Sigmoid colon (tissue), 7 donors: ENCODE results near the gene LRRC8D. TPM values are rescaled to one million over a fixed set of nuclear protein-coding genes. Genes with fewer than 3 reads are reported as not detected.

ENCODE experiments used
- DNase-seq: peaks from one replicate; pipeline ENCODE4 v3.0.0-alpha.2; 2019
- H3K27ac ChIP-seq, 4 donors: fragments of 200-600 bp; sonication (generic); one replicate each; pipeline ENCODE4 v1.5.1; 2016 to 2019; ENCODE audit warnings: mild to moderate bottlenecking in 1 of 4
- H3K27me3 ChIP-seq, 3 donors: fragments of 200-600 bp; sonication (generic); one replicate each; pipeline ENCODE4 v1.5.1; 2019; ENCODE audit warnings: mild to moderate bottlenecking in 1 of 3
- H3K36me3 ChIP-seq, 4 donors: fragments of 200-600 bp; sonication (generic); one replicate each; pipeline ENCODE4 v1.5.1; 2016 to 2019
- H3K4me1 ChIP-seq, 4 donors: fragments of 200-600 bp; sonication (generic); one replicate each; pipeline ENCODE4 v1.5.1; 2017 to 2019
- H3K4me3 ChIP-seq, 4 donors: fragments of 200-600 bp; sonication (generic); one replicate each; pipeline ENCODE4 v1.5.1; 2017 to 2019; ENCODE audit warnings: mild to moderate bottlenecking in 2 of 4, moderate library complexity in 1 of 4
- H3K9me3 ChIP-seq, 4 donors: fragments of 200-600 bp in 3 of 4; sonication (generic) in 3 of 4; one replicate each; pipeline versions ENCODE4 v1.5.1 to v1.6.1; 2013 to 2019
- EP300 ChIP-seq, 4 donors: sonication (generic); formaldehyde crosslinking; IDR thresholded peaks; one replicate each; pipeline ENCODE4 v1.6.1; 2017; ENCODE audit warnings: antibody characterized with exemption in 4 of 4
- POLR2A ChIP-seq, 2 donors: fragments of 450-650 bp; IDR thresholded peaks; one replicate each; pipeline ENCODE4 v1.6.1; 2016; ENCODE audit warnings: antibody characterized with exemption in 2 of 2, mild to moderate bottlenecking in 2 of 2, moderate library complexity in 2 of 2
- POLR2AphosphoS5 ChIP-seq, 4 donors: sonication (generic); formaldehyde crosslinking; IDR thresholded peaks; one replicate each; pipeline ENCODE4 v1.6.1; 2017; ENCODE audit warnings: antibody characterized with exemption in 4 of 4
- WGBS, 2 donors: extraction: QIAGEN DNeasy Blood & Tissue Kit; methylation state at CpG; one replicate each; pipeline ENCODE4 v1.1.7; 2013; 5-methylcytosine and 5-hydroxymethylcytosine counted together
- intact Hi-C: fragments of 100-400 bp; cut with DNase I; formaldehyde crosslinking; loops from one replicate; pipeline ENCODE4 v1.15.1; 2023
- polyA plus RNA-seq, 3 donors: library from polyadenylated mRNA; stranded (reverse); fragments of 200-250 nt; gene quantifications; one replicate each; pipeline ENCODE4 v1.2.3, GENCODE V29; 2013
- total RNA-seq, 4 donors: library from RNA; depleted of rRNA; stranded (reverse); fragments of >200 nt; gene quantifications; one replicate each; pipeline ENCODE4 v1.1.0, GENCODE V29; 2016
- TF ChIP-seq, protein P1 (sequence below), 4 experiments: fragments of 450-650 bp in 3 of 4; fragments of 200-600 bp in 1 of 4; IDR thresholded peaks; one replicate each; pipeline ENCODE4 v1.5.1; 2016 to 2019; ENCODE audit warnings: antibody characterized with exemption in 4 of 4, mild to moderate bottlenecking in 3 of 4, moderate library complexity in 2 of 4
- donor health status: healthy with polysubstance abuse.
- donor health status: Bipolar disorder and iron deficiency.
- donor health status: healthy.

LRRC8D gene
- total and polyA plus RNA-seq, 7 donors: 6.0 to 21.2 (median 9.3) TPM

DNA sequence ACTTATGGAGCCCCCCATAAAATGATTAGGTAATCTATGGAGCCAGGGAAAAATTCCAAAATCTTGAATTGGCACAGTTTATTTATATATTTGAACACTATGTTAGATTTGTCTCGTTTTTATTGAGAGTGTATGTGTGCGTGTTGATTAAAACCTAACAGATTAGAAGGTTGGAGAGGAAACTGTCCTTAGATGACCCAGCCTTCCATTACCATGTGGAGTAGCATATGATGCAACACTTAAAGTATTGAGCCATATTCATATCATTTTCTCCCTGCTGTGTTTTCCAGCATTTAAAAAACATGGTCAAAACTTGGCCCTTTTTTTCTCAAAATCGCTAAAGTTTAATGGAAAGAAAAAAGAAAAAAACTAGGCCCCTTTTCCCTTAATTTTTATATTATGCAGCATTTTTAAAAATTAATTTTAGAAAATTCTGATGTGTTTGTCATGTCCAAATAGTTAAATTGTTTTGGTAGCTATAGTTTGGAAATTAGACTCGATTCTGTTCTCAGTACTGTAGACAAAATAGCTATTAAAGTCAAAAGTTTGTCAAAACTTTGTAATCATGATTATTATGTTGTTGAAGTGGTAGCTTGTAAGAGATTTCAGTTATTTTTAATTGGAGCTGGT lies 2.3 kb downstream of the LRRC8D start:
- Histone ChIP-seq H3K36me3 (no peaks in the 10 kb centered on the region), H3K4me3 (no peak overlapping the region), H3K9me3 (no peaks in the 10 kb centered on the region), H3K27ac (peak overlapping the region in 1 of 4 donors; percentile 16), H3K4me1 (peaks cover 0 to 27% (median 24%) of the 10 kb centered on the region in 4 donors), H3K27me3 (no peaks in the 10 kb centered on the region)
- 58 to 70% methylated on average over 4 of the region's 4 CpGs for whole genome bisulfite sequencing, 2 donors
- peak in 1 of 4 donors; percentile 15 for TF ChIP-seq POLR2AphosphoS5 (IDR thresholded peaks at IDR 0.05)
- no peak for TF ChIP-seq EP300 (IDR thresholded peaks at IDR 0.05)
- DNase-seq: no peak
- intact Hi-C loops: no loop called here

- intact Hi-C loops: no loop called here
- H3K4me1 ChIP-seq: peaks cover 0 to 27% (median 24%) of the 10 kb centered on the region in 4 donors
- H3K36me3 ChIP-seq: no peaks in the 10 kb centered on the region
- no peaks in the 10 kb centered on the region for H3K27me3 ChIP-seq
- WGBS, 2 donors: 62 to 66% methylated on average over 6 of the region's 6 CpGs
- TF ChIP-seq, protein P1, sequence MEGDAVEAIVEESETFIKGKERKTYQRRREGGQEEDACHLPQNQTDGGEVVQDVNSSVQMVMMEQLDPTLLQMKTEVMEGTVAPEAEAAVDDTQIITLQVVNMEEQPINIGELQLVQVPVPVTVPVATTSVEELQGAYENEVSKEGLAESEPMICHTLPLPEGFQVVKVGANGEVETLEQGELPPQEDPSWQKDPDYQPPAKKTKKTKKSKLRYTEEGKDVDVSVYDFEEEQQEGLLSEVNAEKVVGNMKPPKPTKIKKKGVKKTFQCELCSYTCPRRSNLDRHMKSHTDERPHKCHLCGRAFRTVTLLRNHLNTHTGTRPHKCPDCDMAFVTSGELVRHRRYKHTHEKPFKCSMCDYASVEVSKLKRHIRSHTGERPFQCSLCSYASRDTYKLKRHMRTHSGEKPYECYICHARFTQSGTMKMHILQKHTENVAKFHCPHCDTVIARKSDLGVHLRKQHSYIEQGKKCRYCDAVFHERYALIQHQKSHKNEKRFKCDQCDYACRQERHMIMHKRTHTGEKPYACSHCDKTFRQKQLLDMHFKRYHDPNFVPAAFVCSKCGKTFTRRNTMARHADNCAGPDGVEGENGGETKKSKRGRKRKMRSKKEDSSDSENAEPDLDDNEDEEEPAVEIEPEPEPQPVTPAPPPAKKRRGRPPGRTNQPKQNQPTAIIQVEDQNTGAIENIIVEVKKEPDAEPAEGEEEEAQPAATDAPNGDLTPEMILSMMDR (IDR thresholded peaks at IDR 0.05): no peak
- no peaks in the 10 kb centered on the region for H3K9me3 ChIP-seq
- no peak overlapping the region for H3K4me3 ChIP-seq
- DNase-seq: no peak
- H3K27ac ChIP-seq: peak overlapping the region in 1 of 4 donors; percentile 16
These were observed 3.0 kb downstream of the LRRC8D start for GRCh38 chr1:89823679-89824292.

GRCh38 chr1:89826594-89826993 lies 5.8 kb downstream of the LRRC8D start:
- Histone ChIP-seq H3K4me3 (no peak overlapping the region), H3K9me3 (no peaks in the 10 kb centered on the region), H3K27ac (no peak overlapping the region), H3K4me1 (peaks cover 0 to 19% (median 18%) of the 10 kb centered on the region in 4 donors), H3K36me3 (no peaks in the 10 kb centered on the region), H3K27me3 (no peaks in the 10 kb centered on the region)
- intact Hi-C loops: no loop called here
- DNase-seq: no peak
- WGBS, 2 donors: 49% methylated on average over 3 of the region's 3 CpGs
- TF ChIP-seq EP300 (IDR thresholded peaks at IDR 0.05) (no peak), POLR2A (IDR thresholded peaks at IDR 0.05) (no peak)

- Histone ChIP-seq H3K4me3 (no peak overlapping the region), H3K36me3 (no peaks in the 10 kb centered on the region), H3K27ac (no peak overlapping the region), H3K9me3 (no peaks in the 10 kb centered on the region), H3K27me3 (no peaks in the 10 kb centered on the region), H3K4me1 (peaks cover 0 to 12% (median 10%) of the 10 kb centered on the region in 4 donors)
- no peak for DNase-seq
- TF ChIP-seq EP300 (IDR thresholded peaks at IDR 0.05): no peak
- TF ChIP-seq POLR2AphosphoS5 (IDR thresholded peaks at IDR 0.05): no peak
- no peak for TF ChIP-seq POLR2A (IDR thresholded peaks at IDR 0.05)
- TF ChIP-seq, protein P1 (IDR thresholded peaks at IDR 0.05): no peak
- intact Hi-C loops: no loop called here
- WGBS, 2 donors: 96 to 97% methylated on average over 3 of the region's 3 CpGs
These were observed 6.5 kb downstream of the LRRC8D start for GRCh38 chr1:89827330-89827729.

- H3K4me1 ChIP-seq: peaks cover 0 to 7% (median 5%) of the 10 kb centered on the region in 4 donors
- DNase-seq: no peak
- intact Hi-C loops: no loop called here
- no peaks in the 10 kb centered on the region for H3K9me3 ChIP-seq
- TF ChIP-seq POLR2A (IDR thresholded peaks at IDR 0.05) (no peak), EP300 (IDR thresholded peaks at IDR 0.05) (no peak), POLR2AphosphoS5 (IDR thresholded peaks at IDR 0.05) (no peak)
- TF ChIP-seq, protein P1 (IDR thresholded peaks at IDR 0.05): no peak
- no peak overlapping the region for H3K27ac ChIP-seq
- no peaks in the 10 kb centered on the region for H3K36me3 ChIP-seq
- no peaks in the 10 kb centered on the region for H3K27me3 ChIP-seq
- H3K4me3 ChIP-seq: no peak overlapping the region
- WGBS, 2 donors: 99% methylated on average over 1 of the region's 1 CpG
These were observed 7.1 kb downstream of the LRRC8D start for GRCh38 chr1:89827902-89828301.
